Measurements from ENCODE around the gene CSPG5.

Gene CSPG5

DNA sequence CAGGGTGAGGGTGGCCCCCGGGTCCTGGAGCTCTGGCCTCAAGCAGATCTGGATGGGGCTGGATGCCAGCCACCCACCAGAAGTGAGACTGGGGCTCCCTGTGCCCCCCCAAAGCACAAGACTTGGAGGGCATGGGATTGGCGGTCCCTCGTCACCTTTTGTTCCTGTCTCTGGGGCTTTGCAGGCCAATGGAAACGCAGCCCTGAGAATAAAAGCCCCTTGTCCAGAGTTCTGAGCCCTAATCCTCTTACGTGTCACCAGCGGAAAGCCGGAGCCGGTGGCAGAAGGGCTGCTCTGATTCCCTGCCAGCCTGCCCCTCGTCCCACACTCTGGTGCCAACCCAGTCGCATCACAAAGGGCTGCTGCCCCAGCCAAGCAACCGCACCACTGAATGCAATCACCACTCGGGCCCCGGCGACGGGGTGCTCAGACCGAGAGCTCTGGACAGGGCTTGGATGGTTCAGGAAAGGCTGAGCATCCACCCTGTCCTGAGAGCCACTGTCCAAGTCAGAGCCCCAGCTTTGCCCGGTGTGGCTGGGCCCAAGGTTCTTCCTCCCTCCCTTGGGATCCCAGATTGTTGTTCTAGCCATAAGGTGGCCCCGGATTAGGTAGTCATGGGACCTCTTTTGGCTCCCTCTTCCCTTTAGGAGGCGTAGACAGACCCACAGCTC is 42.3 kb downstream of the CSPG5 start:
- DNase-seq: no peak

DNA sequence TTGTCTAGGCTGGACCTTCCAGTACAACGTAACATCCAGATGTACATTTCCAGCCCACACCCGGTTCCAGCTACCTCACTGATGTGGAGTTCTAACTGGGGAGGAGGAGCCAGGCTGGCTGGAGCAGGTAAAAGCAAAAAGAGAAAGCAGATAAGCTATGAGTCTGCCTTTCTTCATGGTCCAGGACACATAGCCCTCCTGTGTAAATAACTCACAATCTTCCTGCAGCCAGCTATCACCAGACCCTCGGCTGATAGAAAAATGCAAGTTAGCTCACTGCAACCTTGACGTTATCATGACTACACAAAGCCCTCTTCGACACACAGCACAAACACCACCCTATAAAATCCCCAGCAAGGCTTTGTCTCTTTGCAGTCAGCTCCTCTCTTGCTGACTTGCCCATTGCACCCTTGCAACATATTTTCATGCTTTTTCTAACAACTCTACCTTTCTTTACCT is 44.6 kb downstream of the CSPG5 start:
- DNase-seq: no peak

DNA sequence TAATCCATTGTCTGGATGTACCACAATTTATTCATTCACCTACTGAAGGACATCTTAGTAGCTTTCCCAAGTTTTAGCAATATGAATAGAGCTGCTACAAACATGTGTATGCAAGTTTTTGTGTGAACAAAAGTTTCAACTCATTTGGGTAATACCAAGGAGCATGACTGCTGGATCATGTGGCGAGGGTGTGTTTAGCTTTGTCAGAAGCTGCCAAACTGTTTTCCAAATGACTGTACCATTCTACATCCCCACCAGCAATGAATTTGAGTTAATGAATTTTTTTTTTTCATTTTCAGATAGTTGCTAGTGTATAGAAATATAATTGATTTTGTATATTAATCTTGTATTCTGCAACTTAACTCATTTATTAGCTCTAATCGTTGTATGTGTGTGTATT is 45.2 kb downstream of the CSPG5 start:
- no peak for DNase-seq

DNA sequence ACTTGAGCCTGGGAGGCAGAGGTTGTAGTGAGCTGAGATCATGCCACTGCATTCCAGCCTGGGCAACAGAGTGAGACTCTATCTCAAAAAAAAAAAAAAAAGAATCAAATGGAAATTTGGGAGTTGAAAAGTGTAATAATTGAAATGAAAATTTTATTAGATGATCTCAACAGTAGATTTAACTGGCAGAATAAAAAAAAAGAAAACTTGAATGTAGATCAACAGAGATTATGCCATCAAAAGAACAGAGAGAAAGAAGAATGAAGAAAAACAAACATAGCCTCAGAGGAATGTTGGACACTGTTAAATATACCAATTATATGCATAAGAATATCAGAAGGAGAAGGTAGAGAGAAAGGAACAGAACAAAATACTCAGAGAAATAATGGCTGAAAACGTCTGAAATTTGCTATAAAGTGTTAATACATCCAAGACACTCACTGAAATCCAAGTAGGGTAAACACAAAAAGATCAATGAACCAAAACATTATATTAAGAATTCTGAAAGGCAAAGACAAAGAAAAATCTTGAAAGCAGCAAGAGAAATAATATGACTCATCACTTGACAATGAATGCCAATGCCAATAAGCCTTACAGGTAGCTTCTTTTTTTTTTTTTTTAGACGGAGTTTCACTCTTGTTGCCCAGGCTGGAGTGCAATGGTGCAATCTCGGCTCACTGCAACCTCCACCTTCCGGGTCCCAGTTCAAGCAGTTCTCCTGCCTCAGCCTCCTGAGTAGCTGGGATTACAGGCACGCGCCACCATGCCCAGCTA is 50.5 kb downstream of the CSPG5 start:
- DNase-seq: no peak

DNA sequence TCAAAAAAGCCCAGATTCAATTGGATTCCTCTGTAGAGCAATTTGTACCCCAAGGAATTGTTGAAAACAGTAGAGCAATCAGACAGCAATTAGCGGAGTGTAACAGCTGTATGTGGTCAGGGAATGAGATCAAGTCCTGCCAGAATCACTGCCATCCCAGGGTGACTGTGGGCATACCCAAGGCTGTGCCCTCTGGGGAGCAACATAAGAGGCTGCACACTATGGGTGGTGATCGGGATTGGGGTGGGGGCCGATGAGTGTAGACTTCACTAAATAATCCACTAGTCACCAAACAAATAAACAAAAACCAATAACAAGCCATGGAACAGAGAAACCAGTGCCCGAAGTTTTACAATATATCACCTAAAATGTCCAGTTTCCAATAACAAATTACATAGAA is 53.0 kb downstream of the CSPG5 start:
- no peak for DNase-seq

DNA sequence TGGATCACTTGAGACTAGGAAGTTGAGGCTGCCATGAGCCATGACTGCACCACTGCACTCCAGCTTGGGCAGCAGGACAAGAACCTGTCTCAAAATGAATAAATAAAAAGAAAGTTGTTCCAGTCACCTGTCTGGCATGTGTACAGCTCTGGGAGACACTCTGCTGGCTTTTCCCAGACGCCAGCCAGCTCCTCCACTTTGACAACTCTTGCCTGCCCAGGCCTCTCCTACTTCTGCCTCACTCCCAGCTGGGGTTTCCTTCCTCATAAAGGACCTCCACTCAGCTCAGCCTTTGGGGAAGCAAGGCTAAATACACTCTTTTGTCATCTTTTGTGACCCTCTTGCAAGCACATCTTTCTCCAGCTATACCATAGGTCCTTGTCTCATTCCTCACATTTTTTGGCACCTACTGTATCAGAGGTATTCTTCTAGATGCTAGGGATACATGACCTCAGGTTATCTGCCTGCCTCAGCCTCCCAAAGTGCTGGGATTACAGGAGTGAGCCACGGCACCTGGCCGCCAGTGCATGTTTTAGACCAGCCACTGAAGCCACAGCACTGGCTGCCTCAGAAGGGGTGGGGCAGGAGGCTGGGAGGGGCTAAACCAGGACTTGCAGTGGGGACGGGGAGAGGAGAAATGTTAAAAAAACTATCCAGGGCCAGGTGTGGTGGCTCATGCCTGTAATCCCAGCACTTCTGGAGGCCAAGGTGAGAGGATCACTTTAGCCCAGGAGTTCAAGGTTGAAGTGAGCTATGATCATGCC is 55.2 kb downstream of the CSPG5 start:
- no peak for DNase-seq

DNA sequence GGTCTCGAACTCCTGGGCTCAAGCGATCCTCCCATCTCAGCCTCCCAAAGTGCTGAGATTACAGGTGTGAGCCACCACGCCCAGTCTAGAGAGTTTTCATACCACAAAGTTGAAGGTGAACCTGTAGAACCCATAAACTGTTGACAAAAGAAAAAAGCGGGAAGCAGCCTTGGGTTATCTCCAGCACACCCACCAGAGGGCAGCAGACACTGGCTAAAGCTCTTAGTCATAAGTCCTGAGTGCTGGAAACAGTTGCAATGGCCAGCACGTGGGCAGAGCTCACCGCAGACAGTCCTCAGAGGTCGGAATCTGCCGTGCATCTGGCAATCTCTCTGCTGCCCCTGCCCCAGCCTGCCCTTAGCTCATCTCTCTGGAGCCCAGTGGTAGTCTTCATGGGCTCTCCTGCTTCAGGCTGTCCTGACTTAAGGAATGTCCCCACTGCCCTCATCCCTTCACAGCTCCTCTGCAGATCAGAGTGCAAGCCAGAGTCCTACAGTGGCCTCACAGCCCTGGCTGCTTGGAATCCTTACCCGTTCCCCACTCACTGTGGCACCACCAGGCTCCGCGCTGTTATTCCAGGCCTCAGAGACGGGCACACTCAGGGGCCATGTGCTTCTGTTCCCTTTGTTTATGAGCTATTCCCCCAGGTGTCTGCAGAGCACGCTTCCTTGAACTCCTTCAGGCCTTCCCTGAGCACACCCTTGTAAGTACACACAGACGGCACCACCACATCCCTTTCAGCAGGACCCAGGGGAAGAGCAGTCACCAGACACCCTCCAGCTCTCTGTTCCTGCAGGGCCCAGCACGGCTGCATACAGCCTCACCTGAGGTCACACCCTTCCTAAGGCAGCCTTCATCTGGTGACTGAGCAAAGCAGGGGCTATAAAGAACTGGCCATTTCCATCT is 56.3 kb downstream of the CSPG5 start:
- DNase-seq: peak; percentile 61 to 63

DNA sequence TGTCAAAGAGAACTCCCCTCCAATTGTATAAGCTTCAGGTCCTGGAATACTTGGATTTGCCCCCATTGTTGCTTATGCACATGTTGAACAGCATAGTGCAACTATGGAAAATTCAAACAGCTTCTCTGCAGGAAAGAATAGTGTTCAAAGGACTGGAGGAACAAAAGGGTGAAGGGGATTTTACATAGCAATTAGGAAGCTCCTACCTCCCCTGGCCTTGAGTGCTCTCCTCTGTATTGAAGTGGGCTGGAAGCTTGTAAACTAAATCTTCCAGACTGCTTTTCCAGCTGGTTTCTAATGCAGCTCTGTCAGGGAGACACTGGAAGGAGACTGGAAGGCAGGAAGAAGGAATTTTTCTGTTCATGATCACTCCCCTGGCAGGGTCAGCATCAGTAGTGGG is 57.9 kb downstream of the CSPG5 start:
- DNase-seq: no peak

DNA sequence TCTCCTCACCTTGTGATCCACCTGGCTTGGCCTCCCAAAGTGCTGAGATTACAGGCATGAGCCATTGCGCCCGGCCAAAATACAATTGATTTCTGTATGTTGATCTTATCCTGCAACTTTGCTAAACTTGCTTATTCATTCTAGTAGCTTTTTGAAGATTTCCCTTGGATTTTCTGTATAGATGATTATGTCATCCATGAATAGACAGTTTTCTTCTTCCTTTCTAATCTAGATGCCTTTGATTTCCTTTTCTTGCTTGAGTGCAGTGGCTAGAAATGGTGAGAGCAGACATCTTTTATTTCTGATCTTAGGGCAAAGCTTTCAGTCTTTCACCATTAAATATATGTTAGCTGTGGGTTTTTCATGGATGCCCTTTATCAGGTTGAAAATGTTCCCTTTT is 60.7 kb downstream of the CSPG5 start:
- DNase-seq: no peak

DNA sequence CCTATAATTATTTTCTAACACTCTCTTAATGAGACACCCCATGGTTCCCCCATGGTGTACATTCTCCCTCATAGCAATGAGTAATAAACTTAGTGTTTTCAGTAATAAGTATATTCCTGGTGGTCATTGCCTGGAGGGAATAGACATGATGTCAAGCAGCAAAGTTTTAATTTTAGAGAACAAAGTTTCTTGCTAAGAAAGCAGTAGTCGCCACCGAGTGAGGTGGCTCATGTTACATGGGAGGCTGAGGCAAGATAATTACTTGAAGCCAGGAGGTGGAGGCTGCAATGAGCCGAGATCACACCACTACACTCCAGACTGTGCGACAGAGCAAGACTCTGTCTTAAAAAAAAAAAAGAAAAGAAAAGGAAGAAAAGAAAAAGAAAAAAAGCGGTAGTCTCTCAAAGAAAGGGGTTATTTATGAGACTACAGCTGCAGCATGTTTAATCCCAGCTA is 62.8 kb downstream of the CSPG5 start:
- no peak for DNase-seq

DNA sequence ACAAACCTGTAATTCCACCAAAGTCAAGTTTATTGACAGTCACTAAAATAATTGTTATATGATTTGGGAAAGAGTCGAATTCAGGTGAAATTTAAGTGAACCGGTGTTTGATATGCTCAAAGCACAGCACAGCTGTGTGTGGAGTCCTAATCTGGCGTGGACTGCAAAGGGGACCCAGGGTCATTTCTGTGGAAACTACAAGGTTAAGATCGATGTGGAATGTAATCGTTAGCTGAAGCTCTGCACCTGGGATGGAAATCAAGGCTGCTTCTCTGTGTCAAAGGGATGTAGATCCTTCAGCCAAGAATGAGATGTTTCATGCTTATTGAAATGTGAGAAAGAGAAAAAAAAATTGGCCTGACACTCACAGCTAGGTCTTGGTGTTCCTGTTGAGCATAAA is 63.6 kb downstream of the CSPG5 start:
- DNase-seq: no peak

DNA sequence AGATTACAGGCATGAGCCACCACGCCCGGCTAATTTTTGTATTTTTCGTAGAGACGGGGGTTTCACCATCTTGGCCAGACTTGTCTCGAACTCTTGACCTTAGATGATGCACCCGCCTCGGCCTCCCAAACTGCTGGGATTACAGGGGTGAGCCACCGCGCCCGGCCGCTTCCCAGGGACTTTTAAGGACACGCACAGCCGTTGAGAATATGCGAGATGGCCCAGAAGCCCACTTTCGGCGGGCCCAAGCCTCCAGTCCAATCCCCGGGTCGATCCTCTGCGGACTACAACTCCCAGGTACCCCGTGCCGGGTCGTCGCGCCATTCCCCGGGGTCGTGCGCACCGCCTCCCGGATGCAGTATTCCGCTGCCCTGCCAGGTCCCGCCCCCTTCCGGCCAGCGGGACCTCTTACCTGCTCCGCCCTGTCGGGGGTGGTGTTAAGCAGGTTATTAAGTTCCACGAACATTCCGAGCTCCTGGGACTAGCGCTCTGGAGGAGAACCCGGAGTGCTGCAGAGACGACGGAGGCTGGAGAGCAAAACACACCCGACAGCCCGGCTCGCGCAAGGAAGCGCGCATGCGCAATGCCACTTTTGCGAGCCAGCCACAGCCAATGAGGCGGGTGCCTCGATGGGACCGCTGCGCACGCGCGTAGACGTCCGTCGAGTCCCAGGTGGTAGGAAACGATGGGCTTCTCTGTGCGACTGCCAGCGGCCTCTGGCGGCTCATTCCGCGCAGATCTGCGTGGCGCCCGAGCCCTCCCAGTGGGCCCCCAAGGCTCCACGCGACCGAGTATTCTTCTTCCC is 65.3 kb downstream of the CSPG5 start, which contains the start of gene ELP6:
ELP6 (minus strand) TSS at position 588 of the 805 bp plus-strand sequence; CDS start at position 466, 122 bp downstream.
- DNase-seq: peak; percentile 94 to 96

DNA sequence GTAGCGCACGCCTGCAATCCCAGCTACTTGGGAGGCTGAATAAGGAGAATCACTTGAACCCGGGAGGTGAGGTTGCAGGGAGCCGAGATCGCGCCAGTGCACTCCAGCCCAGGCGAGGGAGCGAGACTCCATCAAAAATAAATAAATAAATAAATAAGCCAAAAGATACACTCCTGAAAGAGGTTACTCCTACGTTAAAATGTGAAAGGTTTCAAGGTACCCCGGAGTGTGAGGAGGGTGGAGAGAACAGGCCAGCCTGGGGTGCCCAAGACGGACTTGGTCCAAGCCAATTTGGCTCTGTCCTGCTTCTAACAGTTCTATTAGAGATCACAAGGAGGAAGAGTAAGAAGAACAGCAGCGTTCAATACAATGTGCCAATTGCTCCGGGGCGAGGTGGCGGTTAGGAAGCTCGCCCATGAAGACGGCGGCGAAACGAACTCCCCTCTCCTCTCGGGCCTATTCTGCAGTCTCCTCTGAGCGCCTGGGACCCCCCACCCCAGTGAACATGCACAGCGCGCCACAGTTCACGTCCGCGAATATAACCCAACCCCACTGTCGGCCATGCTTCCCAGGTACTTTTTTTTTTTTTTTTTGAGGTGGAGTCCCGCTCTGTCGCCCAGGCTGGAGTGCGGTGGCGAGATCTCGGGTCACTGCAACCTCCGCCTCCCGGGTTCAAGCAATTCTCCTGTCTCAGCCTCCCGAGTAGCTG is 66.1 kb downstream of the CSPG5 start:
- peak in 1 of 2 experiments; percentile 6 for DNase-seq
